ENCODE data around the gene ZNF488.

ZNF488 gene

DNA sequence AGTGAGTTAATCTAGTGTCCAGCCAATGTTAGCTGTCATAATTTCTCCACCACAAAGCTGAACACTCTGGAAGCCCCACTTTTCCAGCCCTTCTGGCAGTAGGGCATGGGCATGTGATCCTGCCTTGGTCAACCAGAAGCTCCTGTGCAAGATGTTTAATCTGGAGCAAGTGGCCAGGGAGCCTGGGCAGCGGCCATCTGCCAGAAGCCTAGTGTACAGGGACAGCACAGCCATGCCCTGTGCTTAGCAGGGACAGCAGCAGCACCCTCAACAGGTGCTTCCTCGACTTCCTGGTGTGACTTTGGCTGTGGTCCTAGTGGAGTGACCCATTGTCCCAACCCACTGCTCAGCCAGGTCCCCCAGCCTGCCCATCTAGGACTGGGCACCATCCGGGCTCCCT, 25.6 kb downstream of the ZNF488 start:
- Histone ChIP-seq H3K9ac (ENCODE audit: low read depth, low read length, poor library complexity, severe bottlenecking) (no peak overlapping the region), H3K27me3 (ENCODE audit: insufficient read depth, low read length, poor library complexity, severe bottlenecking) (no peaks in the 10 kb centered on the region), H3K9me3 (ENCODE audit: insufficient read depth, low read depth, low read length) (no peaks in the 10 kb centered on the region), H3K9me2 (replicated peaks; ENCODE audit: low read depth, low read length) (no peaks in the 10 kb centered on the region), H3K4me3 (ENCODE audit: low read length, poor library complexity, severe bottlenecking) (no peak overlapping the region), H3K4me1 (ENCODE audit: insufficient read depth, low read length, poor library complexity, severe bottlenecking) (no peaks in the 10 kb centered on the region), H3K79me2 (ENCODE audit: insufficient read depth, low read length) (no peaks in the 10 kb centered on the region), H2AFZ (ENCODE audit: low read length) (no peak overlapping the region), H3K36me3 (ENCODE audit: insufficient read depth, low read length) (no peaks in the 10 kb centered on the region), H3K4me2 (ENCODE audit: low read depth, low read length, poor library complexity, severe bottlenecking) (no peak overlapping the region), H3F3A (ENCODE audit: low read depth) (no peaks in the 10 kb centered on the region), H4K20me1 (ENCODE audit: insufficient read depth, low read length, poor library complexity, severe bottlenecking) (no peaks in the 10 kb centered on the region)
- TF ChIP-seq EZH2phosphoT487 (IDR thresholded peaks at IDR 0.05; ENCODE audit: borderline replicate concordance), result no peak
- TF ChIP-seq, protein P1, sequence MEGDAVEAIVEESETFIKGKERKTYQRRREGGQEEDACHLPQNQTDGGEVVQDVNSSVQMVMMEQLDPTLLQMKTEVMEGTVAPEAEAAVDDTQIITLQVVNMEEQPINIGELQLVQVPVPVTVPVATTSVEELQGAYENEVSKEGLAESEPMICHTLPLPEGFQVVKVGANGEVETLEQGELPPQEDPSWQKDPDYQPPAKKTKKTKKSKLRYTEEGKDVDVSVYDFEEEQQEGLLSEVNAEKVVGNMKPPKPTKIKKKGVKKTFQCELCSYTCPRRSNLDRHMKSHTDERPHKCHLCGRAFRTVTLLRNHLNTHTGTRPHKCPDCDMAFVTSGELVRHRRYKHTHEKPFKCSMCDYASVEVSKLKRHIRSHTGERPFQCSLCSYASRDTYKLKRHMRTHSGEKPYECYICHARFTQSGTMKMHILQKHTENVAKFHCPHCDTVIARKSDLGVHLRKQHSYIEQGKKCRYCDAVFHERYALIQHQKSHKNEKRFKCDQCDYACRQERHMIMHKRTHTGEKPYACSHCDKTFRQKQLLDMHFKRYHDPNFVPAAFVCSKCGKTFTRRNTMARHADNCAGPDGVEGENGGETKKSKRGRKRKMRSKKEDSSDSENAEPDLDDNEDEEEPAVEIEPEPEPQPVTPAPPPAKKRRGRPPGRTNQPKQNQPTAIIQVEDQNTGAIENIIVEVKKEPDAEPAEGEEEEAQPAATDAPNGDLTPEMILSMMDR (conservative IDR thresholded peaks at IDR 0.05; ENCODE audit: low read length), result no peak

DNA sequence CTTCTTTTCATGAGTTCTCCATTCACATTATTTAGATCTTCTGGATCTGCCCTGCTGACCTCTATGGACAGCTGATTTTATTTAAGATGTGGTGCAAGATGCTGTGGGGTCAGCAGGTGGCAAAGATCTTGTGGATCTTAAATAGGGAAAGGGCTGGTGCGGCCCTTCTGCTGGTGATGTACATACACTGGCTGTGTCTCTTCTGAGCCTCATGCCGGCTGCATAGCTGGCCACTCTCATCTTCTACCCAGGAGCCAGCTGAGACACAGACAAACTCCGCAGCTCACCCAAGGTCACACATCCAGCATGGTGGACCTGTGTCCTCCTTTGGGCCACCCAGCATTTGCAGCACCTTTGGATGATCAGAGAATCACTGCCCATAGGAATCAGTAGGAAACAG, 26.2 kb downstream of the ZNF488 start:
- Histone ChIP-seq H3K9me3 (ENCODE audit: insufficient read depth, low read depth, low read length) (no peaks in the 10 kb centered on the region), H3K36me3 (ENCODE audit: insufficient read depth, low read length) (no peaks in the 10 kb centered on the region), H3K9me2 (replicated peaks; ENCODE audit: low read depth, low read length) (no peaks in the 10 kb centered on the region), H3K79me2 (ENCODE audit: insufficient read depth, low read length) (no peaks in the 10 kb centered on the region), H4K20me1 (ENCODE audit: insufficient read depth, low read length, poor library complexity, severe bottlenecking) (no peaks in the 10 kb centered on the region), H3K4me2 (ENCODE audit: low read depth, low read length, poor library complexity, severe bottlenecking) (no peak overlapping the region), H3K9ac (ENCODE audit: low read depth, low read length, poor library complexity, severe bottlenecking) (no peak overlapping the region), H2AFZ (ENCODE audit: low read length) (no peak overlapping the region), H3K4me3 (ENCODE audit: low read length, poor library complexity, severe bottlenecking) (no peak overlapping the region), H3F3A (ENCODE audit: low read depth) (no peaks in the 10 kb centered on the region), H3K27me3 (ENCODE audit: insufficient read depth, low read length, poor library complexity, severe bottlenecking) (no peaks in the 10 kb centered on the region), H3K4me1 (ENCODE audit: insufficient read depth, low read length, poor library complexity, severe bottlenecking) (no peaks in the 10 kb centered on the region)
- TF ChIP-seq, protein P1 (conservative IDR thresholded peaks at IDR 0.05; ENCODE audit: low read length), result no peak
- TF ChIP-seq EZH2phosphoT487 (IDR thresholded peaks at IDR 0.05; ENCODE audit: borderline replicate concordance), result no peak

DNA sequence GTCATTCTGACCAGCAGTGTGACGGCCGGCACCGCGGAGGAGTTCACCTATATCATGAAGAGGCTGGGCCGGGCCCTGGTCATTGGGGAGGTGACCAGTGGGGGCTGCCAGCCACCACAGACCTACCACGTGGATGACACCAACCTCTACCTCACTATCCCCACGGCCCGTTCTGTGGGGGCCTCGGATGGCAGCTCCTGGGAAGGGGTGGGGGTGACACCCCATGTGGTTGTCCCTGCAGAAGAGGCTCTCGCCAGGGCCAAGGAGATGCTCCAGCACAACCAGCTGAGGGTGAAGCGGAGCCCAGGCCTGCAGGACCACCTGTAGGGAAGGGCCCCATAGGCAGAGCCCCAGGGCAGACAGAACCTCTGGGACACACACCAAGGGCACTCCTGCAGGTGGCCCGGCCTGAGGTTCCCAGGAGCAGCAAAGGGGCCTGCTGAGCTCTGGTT, 26.9 kb downstream of the ZNF488 start:
- H3K9me3 ChIP-seq (ENCODE audit: insufficient read depth, low read depth, low read length), result no peaks in the 10 kb centered on the region
- no peak overlapping the region for H2AFZ ChIP-seq (ENCODE audit: low read length)
- no peak overlapping the region for H3K4me2 ChIP-seq (ENCODE audit: low read depth, low read length, poor library complexity, severe bottlenecking)

More for the DNA sequence above, 26.9 kb downstream of the ZNF488 start:
- Histone ChIP-seq H3K36me3 (ENCODE audit: insufficient read depth, low read length) (no peaks in the 10 kb centered on the region), H3K4me3 (ENCODE audit: low read length, poor library complexity, severe bottlenecking) (no peak overlapping the region), H4K20me1 (ENCODE audit: insufficient read depth, low read length, poor library complexity, severe bottlenecking) (no peaks in the 10 kb centered on the region), H3K9me2 (replicated peaks; ENCODE audit: low read depth, low read length) (no peaks in the 10 kb centered on the region), H3K27me3 (ENCODE audit: insufficient read depth, low read length, poor library complexity, severe bottlenecking) (no peaks in the 10 kb centered on the region), H3F3A (ENCODE audit: low read depth) (no peaks in the 10 kb centered on the region), H3K9ac (ENCODE audit: low read depth, low read length, poor library complexity, severe bottlenecking) (no peak overlapping the region), H3K79me2 (ENCODE audit: insufficient read depth, low read length) (no peaks in the 10 kb centered on the region), H3K4me1 (ENCODE audit: insufficient read depth, low read length, poor library complexity, severe bottlenecking) (no peaks in the 10 kb centered on the region)
- TF ChIP-seq, protein P1 (conservative IDR thresholded peaks at IDR 0.05; ENCODE audit: low read length), result no peak
- no peak for TF ChIP-seq EZH2phosphoT487 (IDR thresholded peaks at IDR 0.05; ENCODE audit: borderline replicate concordance)

Measured in Loucy (cell line).